Measurements from ENCODE around the gene NEURL1B.

Gene NEURL1B

GRCh38 chr5:172681421-172681820 lies 40.4 kb downstream of the NEURL1B start:
- no peak for DNase-seq

- no peak for DNase-seq
Observed at GRCh38 chr5:172683264-172683644, 42.2 kb downstream of the NEURL1B start.

GRCh38 chr5:172683645-172684471 lies 42.8 kb downstream of the NEURL1B start:
- DNase-seq = peak; percentile 72

GRCh38 chr5:172685091-172685490 lies 44.0 kb downstream of the NEURL1B start:
- DNase-seq = no peak

- DNase-seq = no peak
Observed at GRCh38 chr5:172686111-172686510, 45.0 kb downstream of the NEURL1B start.

GRCh38 chr5:172686539-172687390 lies 45.7 kb downstream of the NEURL1B start:
- DNase-seq = no peak

GRCh38 chr5:172687940-172688339 lies 46.9 kb downstream of the NEURL1B start:
- no peak for DNase-seq

- DNase-seq = no peak
Observed at GRCh38 chr5:172688349-172689217, 47.5 kb downstream of the NEURL1B start.

- DNase-seq = no peak
Observed at GRCh38 chr5:172689218-172689572, 48.1 kb downstream of the NEURL1B start.

GRCh38 chr5:172689801-172690200 lies 48.7 kb downstream of the NEURL1B start:
- no peak for DNase-seq

GRCh38 chr5:172690258-172691075 lies 49.4 kb downstream of the NEURL1B start:
- no peak for DNase-seq

GRCh38 chr5:172691886-172692285 lies 50.8 kb downstream of the NEURL1B start:
- no peak for DNase-seq

GRCh38 chr5:172692451-172692850 lies 51.4 kb downstream of the NEURL1B start:
- DNase-seq = no peak

- no peak for DNase-seq
Observed at GRCh38 chr5:172692981-172693380, 51.9 kb downstream of the NEURL1B start.

GRCh38 chr5:172694061-172694460 lies 53.0 kb downstream of the NEURL1B start:
- no peak for DNase-seq

GRCh38 chr5:172694541-172694940 lies 53.5 kb downstream of the NEURL1B start:
- no peak for DNase-seq

- no peak for DNase-seq
Observed at GRCh38 chr5:172695232-172696054, 54.4 kb downstream of the NEURL1B start.

- DNase-seq = peak; percentile 61
Observed at GRCh38 chr5:172696171-172696849, 55.2 kb downstream of the NEURL1B start.

GRCh38 chr5:172697123-172698121 lies 56.4 kb downstream of the NEURL1B start:
- peak; percentile 94 for DNase-seq

Measured in femur (tissue), 1 donor.